Measurements from ENCODE around the gene NRN1L. TPM values are rescaled to one million over a fixed set of nuclear protein-coding genes. Genes with fewer than 3 reads are reported as not detected.

Gene NRN1L
- total RNA-seq, 1 experiment from 2014 or later: 1.4 TPM

GRCh38 chr16:67879936-67880335, 4.7 kb upstream of the NRN1L start:
- Histone ChIP-seq H3K9me3 (ENCODE audit: control insufficient read depth in 1 of 2, insufficient read depth in 1 of 2, low read depth in 1 of 2, low read length in 2 of 2) (no peaks in the 10 kb centered on the region), H3K36me3 (ENCODE audit: control insufficient read depth in 1 of 2, insufficient read depth in 2 of 2, low read length in 2 of 2) (peaks cover 46 to 71% of the 10 kb centered on the region in 2 experiments; a peak in 3 of 4 replicates), H3K4me2 (ENCODE audit: low read length) (no peak overlapping the region), H2AFZ (ENCODE audit: low read depth, low read length, poor library complexity, severe bottlenecking) (no peak overlapping the region), H3K4me3 (replicated peaks in 1 of 2; ENCODE audit: low read depth in 1 of 2, low read length in 2 of 2) (no peak overlapping the region), H3K9ac (ENCODE audit: low read length) (no peak overlapping the region), H3K9me2 (ENCODE audit: insufficient read depth) (no peaks in the 10 kb centered on the region), H3K27me3 (ENCODE audit: insufficient read depth, low read length) (no peaks in the 10 kb centered on the region), H3K27ac (ENCODE audit: low read depth, low read length) (no peak overlapping the region), H3K4me1 (ENCODE audit: control insufficient read depth in 1 of 2, insufficient read depth in 2 of 2, low read length in 2 of 2) (no peaks in the 10 kb centered on the region), H3K79me2 (ENCODE audit: insufficient read depth, low read length) (peaks cover 18% of the 10 kb centered on the region), H4K20me1 (ENCODE audit: insufficient read depth) (peaks cover 3% of the 10 kb centered on the region; the same call in 1 of the 2 replicates)
- intact Hi-C loops (cut with micrococcal nuclease): loop anchor here (10.0 kb wide), 1 partner anchor 345 kb away; no protein-coding TSS in a partner anchor
- POLR2A ChIA-PET: no interaction called here
- CTCF ChIA-PET: no interaction called here
- RAD21 ChIA-PET (ENCODE audit: low non-redundant PET in 1 of 2, low total read pairs in 2 of 2, uncharacterized antibody in 2 of 2, unreplicated experiment in 2 of 2): interaction anchor here in 1 of 2 experiments (0.6 kb wide), 1 partner anchor 58 kb away, joined by 4 read pairs; no protein-coding TSS in a partner anchor
- no TSS peak for BruUV-seq (replicated peaks)
- no peak for ATAC-seq
- TF ChIP-seq SRF (IDR thresholded peaks at IDR 0.05; ENCODE audit: low read depth) (no peak), CBX3 (IDR thresholded peaks at IDR 0.05; ENCODE audit: low read depth) (no peak), EZH2 (IDR thresholded peaks at IDR 0.05) (no peak), ZFX (IDR thresholded peaks at IDR 0.05) (no peak), YY1 (IDR thresholded peaks at IDR 0.05; ENCODE audit: extremely low read depth, insufficient replicate concordance, low read depth, low read length) (no peak), POLR2AphosphoS5 (IDR thresholded peaks at IDR 0.05; ENCODE audit: low read depth, low read length) (no peak), CTCF (IDR thresholded peaks at IDR 0.05 in 2 of 3, conservative IDR thresholded peaks at IDR 0.05 in 1 of 3; ENCODE audit: borderline replicate concordance in 1 of 3, insufficient read depth in 1 of 3, low read depth in 2 of 3, low read length in 2 of 3) (no peak), EZH2phosphoT487 (IDR thresholded peaks at IDR 0.05; ENCODE audit: borderline replicate concordance) (no peak), CEBPB (IDR thresholded peaks at IDR 0.05; ENCODE audit: low read depth) (no peak), FOSL1 (IDR thresholded peaks at IDR 0.05; ENCODE audit: low read depth) (no peak), ELF1 (IDR thresholded peaks at IDR 0.05; ENCODE audit: borderline replicate concordance, low read depth) (no peak), SIN3A (IDR thresholded peaks at IDR 0.05; ENCODE audit: low read depth) (no peak), POLR2A (IDR thresholded peaks at IDR 0.05; ENCODE audit: borderline replicate concordance, extremely low read depth, insufficient read depth, insufficient read length) (no peak), SP1 (IDR thresholded peaks at IDR 0.05; ENCODE audit: low read depth) (no peak)
- DNase-seq (ENCODE audit: low read depth, low spot score): no peak

Data from HCT116 (cell line).